Measurements from ENCODE around the gene DLG2. TPM values are rescaled to one million over a fixed set of nuclear protein-coding genes. Genes with fewer than 3 reads are reported as not detected.

DLG2 gene
- total RNA-seq, 1 donor from 2014 or later = 2.4 TPM

DNA sequence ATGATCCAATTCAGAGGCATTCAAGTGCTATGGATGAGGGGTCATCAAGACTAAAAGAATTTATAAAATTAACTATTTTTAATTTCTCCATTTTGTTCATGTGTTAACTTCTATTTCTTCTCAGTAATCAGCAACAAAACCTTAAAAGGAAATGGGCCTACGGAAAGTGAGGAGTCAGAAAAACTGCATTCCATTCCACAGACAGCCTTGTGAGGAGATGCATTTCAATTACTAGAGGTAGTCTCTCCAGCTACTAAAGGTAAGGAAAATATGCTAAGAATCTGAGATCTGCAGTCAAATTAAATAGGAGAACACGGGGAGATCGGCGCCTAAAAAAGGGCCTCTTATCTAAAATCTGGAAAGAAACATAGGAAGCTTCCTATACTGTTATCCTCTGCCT lies 661.7 kb downstream of the DLG2 start:
- H3K36me3 Mint-ChIP-seq (ENCODE audit: insufficient read depth) = no peaks in the 10 kb centered on the region
- TF ChIP-seq, protein P1, sequence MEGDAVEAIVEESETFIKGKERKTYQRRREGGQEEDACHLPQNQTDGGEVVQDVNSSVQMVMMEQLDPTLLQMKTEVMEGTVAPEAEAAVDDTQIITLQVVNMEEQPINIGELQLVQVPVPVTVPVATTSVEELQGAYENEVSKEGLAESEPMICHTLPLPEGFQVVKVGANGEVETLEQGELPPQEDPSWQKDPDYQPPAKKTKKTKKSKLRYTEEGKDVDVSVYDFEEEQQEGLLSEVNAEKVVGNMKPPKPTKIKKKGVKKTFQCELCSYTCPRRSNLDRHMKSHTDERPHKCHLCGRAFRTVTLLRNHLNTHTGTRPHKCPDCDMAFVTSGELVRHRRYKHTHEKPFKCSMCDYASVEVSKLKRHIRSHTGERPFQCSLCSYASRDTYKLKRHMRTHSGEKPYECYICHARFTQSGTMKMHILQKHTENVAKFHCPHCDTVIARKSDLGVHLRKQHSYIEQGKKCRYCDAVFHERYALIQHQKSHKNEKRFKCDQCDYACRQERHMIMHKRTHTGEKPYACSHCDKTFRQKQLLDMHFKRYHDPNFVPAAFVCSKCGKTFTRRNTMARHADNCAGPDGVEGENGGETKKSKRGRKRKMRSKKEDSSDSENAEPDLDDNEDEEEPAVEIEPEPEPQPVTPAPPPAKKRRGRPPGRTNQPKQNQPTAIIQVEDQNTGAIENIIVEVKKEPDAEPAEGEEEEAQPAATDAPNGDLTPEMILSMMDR (IDR thresholded peaks at IDR 0.05; ENCODE audit: unreplicated experiment) = no peak
- H3K4me1 Mint-ChIP-seq (ENCODE audit: low read depth) = no peaks in the 10 kb centered on the region
- H3K27ac Mint-ChIP-seq = no peak overlapping the region
- no peaks in the 10 kb centered on the region for H3K27me3 Mint-ChIP-seq
- no peaks in the 10 kb centered on the region for H3K9me3 Mint-ChIP-seq (ENCODE audit: low read depth)
- no peak for DNase-seq (ENCODE audit: low spot score, unreplicated experiment)
- H3K4me3 Mint-ChIP-seq (ENCODE audit: low read depth) = no peak overlapping the region

DNA sequence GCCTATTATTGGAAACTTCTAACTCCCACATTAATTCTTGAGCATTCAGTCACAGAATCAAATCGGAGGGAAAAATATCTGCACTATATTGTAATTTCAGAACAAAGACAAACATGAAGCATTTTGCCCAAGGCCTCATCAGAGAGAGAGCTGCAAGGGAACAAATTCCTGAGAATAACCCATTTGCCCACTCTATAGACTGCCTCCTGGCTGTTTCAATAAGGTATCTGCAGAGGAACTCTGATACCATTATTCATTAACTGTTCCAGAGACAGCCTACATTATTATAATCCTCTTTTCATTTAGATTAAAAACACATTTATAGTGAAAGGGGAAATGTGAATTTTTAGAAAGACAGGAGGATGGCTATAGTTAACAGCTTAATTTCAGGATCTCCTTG lies 663.9 kb downstream of the DLG2 start:
- TF ChIP-seq, protein P1 (IDR thresholded peaks at IDR 0.05; ENCODE audit: unreplicated experiment) = no peak
- no peaks in the 10 kb centered on the region for H3K27me3 Mint-ChIP-seq
- no peaks in the 10 kb centered on the region for H3K36me3 Mint-ChIP-seq (ENCODE audit: insufficient read depth)
- peaks cover 2% of the 10 kb centered on the region for H3K4me1 Mint-ChIP-seq (ENCODE audit: low read depth)
- H3K4me3 Mint-ChIP-seq (ENCODE audit: low read depth) = no peak overlapping the region
- no peaks in the 10 kb centered on the region for H3K9me3 Mint-ChIP-seq (ENCODE audit: low read depth)
- H3K27ac Mint-ChIP-seq = no peak overlapping the region
- DNase-seq (ENCODE audit: low spot score, unreplicated experiment) = no peak

- TF ChIP-seq, protein P1 (IDR thresholded peaks at IDR 0.05; ENCODE audit: unreplicated experiment) = no peak
- H3K9me3 Mint-ChIP-seq (ENCODE audit: low read depth) = no peaks in the 10 kb centered on the region
- no peaks in the 10 kb centered on the region for H3K27me3 Mint-ChIP-seq
- peaks cover 2% of the 10 kb centered on the region for H3K4me1 Mint-ChIP-seq (ENCODE audit: low read depth)
- H3K27ac Mint-ChIP-seq = no peak overlapping the region
- H3K36me3 Mint-ChIP-seq (ENCODE audit: insufficient read depth) = no peaks in the 10 kb centered on the region
- H3K4me3 Mint-ChIP-seq (ENCODE audit: low read depth) = no peak overlapping the region
- DNase-seq (ENCODE audit: low spot score, unreplicated experiment) = no peak
Observed at GRCh38 chr11:84962018-84962417, 665.1 kb downstream of the DLG2 start.

DNA sequence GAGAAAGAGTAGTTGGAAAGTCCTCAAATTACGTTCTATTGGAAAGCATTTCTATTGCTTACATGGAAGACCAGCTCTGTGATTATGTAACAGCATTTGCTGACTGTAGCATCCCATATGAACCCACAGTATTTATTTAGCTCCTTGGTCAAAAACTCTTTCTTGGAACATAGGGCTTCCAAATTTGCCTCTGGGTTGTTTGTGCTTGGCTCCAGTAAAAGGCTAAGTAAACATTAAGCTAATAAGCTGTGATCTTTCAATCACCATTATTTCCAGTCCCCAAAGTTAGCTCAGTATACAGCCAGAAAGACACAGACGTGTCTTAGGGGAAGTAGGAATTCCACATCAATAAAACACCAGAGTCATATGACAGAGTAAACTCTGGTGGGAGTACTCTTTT lies 668.8 kb downstream of the DLG2 start:
- no peak overlapping the region for H3K4me3 Mint-ChIP-seq (ENCODE audit: low read depth)
- no peaks in the 10 kb centered on the region for H3K36me3 Mint-ChIP-seq (ENCODE audit: insufficient read depth)
- H3K9me3 Mint-ChIP-seq (ENCODE audit: low read depth) = no peaks in the 10 kb centered on the region
- TF ChIP-seq, protein P1 (IDR thresholded peaks at IDR 0.05; ENCODE audit: unreplicated experiment) = no peak
- peaks cover 2% of the 10 kb centered on the region for H3K4me1 Mint-ChIP-seq (ENCODE audit: low read depth)
- DNase-seq (ENCODE audit: low spot score, unreplicated experiment) = no peak
- H3K27ac Mint-ChIP-seq = no peak overlapping the region
- H3K27me3 Mint-ChIP-seq = no peaks in the 10 kb centered on the region

DNA sequence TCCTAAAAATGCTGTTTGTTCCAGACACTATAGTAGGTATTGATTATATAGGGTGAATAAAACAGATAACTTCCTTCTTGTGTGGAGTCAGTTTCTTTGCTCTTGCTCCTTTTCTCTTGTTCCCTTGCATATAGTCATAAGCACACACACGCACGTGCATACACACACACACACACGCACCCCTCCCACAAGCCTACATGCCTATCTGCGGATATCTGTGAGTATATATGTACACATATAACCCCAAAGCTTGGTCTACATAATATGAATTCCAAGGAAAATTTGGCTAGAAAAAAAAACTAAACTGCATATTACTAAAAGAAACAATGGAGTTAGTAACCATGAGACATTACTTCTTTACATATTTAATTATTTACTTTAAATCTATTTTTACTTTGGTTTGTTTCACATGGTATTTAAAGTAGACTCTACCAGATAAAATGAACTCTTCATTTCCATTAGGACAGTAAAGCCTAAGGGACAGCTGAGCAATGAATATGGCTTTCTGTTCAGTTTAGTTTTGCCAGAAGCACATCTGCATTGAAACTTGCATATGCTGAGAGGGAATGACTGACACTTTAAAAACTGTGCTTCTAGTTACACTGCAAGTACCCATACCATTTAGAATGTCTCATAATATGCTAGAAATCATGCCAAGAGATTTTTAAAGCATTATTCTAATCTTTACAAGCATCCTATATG lies 676.4 kb downstream of the DLG2 start:
- Mint-ChIP-seq H3K4me3 (ENCODE audit: low read depth) (no peak overlapping the region), H3K36me3 (ENCODE audit: insufficient read depth) (no peaks in the 10 kb centered on the region), H3K27me3 (peaks cover 3% of the 10 kb centered on the region), H3K9me3 (ENCODE audit: low read depth) (peaks cover 5% of the 10 kb centered on the region), H3K4me1 (ENCODE audit: low read depth) (no peaks in the 10 kb centered on the region), H3K27ac (no peak overlapping the region)
- no peak for DNase-seq (ENCODE audit: low spot score, unreplicated experiment)
- TF ChIP-seq, protein P1 (IDR thresholded peaks at IDR 0.05; ENCODE audit: unreplicated experiment) = no peak
